GM12878 (cell line): ENCODE measurements around the gene TSSK2.

Experiments
- CBFB ChIP-seq: IDR thresholded peaks from 2 replicates; pipeline ENCODE4 v1.6.1; 2016; ENCODE audit warnings: antibody characterized with exemption, low read depth
- CEBPB ChIP-seq, 2 experiments: fragments of 150-350 bp in 1 of 2; IDR thresholded peaks; 2 replicates each; pipeline ENCODE4 v1.6.1; 2012 to 2014; ENCODE audit warnings: low read depth in 2 of 2, low read length in 2 of 2, borderline replicate concordance in 1 of 2, inconsistent platforms in 1 of 2
- PAX5 ChIP-seq: IDR thresholded peaks from 2 replicates; pipeline ENCODE4 v1.6.1; 2011; ENCODE audit warnings: low read depth, low read length, borderline replicate concordance
- POLR2A ChIP-seq: IDR thresholded peaks from 2 replicates; pipeline ENCODE4 v1.6.1; 2011; ENCODE audit warnings: low read depth, mild to moderate bottlenecking, low read length
- SPI1 ChIP-seq: IDR thresholded peaks from 2 replicates; pipeline ENCODE4 v1.6.1; 2011; ENCODE audit warnings: low read depth, mild to moderate bottlenecking, low read length, moderate library complexity, borderline replicate concordance; ENCODE audit not compliant: insufficient read depth
- SUZ12 ChIP-seq: fragments of 200-600 bp; sonication (generic); IDR thresholded peaks from one replicate; pipeline ENCODE4 v1.6.1; 2018; ENCODE audit warnings: antibody characterized with exemption, mild to moderate bottlenecking; ENCODE audit not compliant: unreplicated experiment
- TF ChIP-seq, protein P1 (sequence below), 3 experiments: IDR thresholded peaks in 2 of 3; conservative IDR thresholded peaks in 1 of 3; 2 replicates each; pipeline ENCODE4 v1.5.1; 2011; ENCODE audit warnings: low read depth in 3 of 3, low read length in 3 of 3, mild to moderate bottlenecking in 3 of 3, control low read depth in 2 of 3, moderate library complexity in 2 of 3, inconsistent platforms in 1 of 3, mixed read lengths in 1 of 3; ENCODE audit not compliant: control insufficient read depth in 2 of 3, insufficient read depth in 1 of 3; ENCODE audit errors: extremely low read depth in 1 of 3
- TF ChIP-seq, protein P2 (sequence below): IDR thresholded peaks from 2 replicates; pipeline ENCODE4 v1.6.1; 2012; ENCODE audit warnings: low read depth, low read length, improper control_type of control experiment
- TF ChIP-seq, protein P3 (sequence below): fragments of 150-350 bp; IDR thresholded peaks from 2 replicates; pipeline ENCODE4 v1.6.1; 2016; ENCODE audit warnings: low read depth, low read length

DNA sequence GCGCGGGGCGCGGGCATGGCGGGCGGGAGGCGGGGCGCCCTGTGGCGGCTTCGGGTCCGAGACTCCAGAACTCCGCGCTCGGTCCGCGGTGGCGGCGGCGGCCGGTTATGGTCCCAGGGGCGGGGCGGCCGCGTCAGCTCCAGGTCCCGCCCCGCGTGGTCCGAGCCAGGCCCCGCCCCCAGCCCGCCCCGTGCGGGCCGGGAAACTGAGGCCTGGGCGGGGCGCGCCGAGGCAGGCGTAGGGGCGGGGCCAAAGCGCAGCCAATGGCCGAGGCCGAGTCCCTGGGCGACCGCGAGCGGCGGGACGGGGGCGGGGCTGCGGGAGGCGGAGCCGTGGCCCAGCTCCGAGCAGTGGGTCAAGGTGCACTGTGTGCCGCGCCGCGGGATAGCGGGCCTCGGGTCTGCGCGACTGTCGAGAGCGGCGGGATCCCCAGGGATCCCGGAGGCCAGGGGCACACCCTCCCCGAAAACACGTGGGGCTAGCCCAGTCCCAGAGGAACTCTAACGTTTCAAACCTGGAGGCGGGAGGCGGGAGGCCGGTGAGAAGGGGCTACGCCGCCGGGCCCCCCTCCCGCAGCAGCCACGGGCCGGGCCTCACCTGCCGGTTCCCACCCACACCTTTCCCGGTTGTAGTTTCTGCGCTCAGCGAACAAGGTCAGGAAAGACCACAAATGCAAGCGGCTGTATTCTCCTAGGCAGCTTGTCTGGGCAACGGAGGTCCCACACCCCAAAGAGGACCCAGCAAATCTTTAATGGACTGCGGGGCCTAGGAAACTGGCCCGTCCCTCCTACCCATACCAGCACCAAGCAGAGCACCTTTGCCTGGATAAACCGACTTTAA is 47.8 kb downstream of the TSSK2 start, which contains the start of gene SLC25A1:
- TF ChIP-seq POLR2A (peak; percentile 59), PAX5 (no peak), CEBPB (IDR thresholded peaks at IDR 0.05; ENCODE audit: borderline replicate concordance in 1 of 2, low read depth in 2 of 2, low read length in 2 of 2) (no peak), CBFB (no peak), SPI1 (no peak), SUZ12 (no peak)
- TF ChIP-seq, protein P1, sequence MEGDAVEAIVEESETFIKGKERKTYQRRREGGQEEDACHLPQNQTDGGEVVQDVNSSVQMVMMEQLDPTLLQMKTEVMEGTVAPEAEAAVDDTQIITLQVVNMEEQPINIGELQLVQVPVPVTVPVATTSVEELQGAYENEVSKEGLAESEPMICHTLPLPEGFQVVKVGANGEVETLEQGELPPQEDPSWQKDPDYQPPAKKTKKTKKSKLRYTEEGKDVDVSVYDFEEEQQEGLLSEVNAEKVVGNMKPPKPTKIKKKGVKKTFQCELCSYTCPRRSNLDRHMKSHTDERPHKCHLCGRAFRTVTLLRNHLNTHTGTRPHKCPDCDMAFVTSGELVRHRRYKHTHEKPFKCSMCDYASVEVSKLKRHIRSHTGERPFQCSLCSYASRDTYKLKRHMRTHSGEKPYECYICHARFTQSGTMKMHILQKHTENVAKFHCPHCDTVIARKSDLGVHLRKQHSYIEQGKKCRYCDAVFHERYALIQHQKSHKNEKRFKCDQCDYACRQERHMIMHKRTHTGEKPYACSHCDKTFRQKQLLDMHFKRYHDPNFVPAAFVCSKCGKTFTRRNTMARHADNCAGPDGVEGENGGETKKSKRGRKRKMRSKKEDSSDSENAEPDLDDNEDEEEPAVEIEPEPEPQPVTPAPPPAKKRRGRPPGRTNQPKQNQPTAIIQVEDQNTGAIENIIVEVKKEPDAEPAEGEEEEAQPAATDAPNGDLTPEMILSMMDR (IDR thresholded peaks at IDR 0.05 in 2 of 3, conservative IDR thresholded peaks at IDR 0.05 in 1 of 3; ENCODE audit: control insufficient read depth in 2 of 3, extremely low read depth in 1 of 3, insufficient read depth in 1 of 3, low read depth in 3 of 3, low read length in 3 of 3), result no peak
- TF ChIP-seq, protein P2, sequence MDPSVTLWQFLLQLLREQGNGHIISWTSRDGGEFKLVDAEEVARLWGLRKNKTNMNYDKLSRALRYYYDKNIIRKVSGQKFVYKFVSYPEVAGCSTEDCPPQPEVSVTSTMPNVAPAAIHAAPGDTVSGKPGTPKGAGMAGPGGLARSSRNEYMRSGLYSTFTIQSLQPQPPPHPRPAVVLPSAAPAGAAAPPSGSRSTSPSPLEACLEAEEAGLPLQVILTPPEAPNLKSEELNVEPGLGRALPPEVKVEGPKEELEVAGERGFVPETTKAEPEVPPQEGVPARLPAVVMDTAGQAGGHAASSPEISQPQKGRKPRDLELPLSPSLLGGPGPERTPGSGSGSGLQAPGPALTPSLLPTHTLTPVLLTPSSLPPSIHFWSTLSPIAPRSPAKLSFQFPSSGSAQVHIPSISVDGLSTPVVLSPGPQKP, result no peak
- TF ChIP-seq, protein P3, sequence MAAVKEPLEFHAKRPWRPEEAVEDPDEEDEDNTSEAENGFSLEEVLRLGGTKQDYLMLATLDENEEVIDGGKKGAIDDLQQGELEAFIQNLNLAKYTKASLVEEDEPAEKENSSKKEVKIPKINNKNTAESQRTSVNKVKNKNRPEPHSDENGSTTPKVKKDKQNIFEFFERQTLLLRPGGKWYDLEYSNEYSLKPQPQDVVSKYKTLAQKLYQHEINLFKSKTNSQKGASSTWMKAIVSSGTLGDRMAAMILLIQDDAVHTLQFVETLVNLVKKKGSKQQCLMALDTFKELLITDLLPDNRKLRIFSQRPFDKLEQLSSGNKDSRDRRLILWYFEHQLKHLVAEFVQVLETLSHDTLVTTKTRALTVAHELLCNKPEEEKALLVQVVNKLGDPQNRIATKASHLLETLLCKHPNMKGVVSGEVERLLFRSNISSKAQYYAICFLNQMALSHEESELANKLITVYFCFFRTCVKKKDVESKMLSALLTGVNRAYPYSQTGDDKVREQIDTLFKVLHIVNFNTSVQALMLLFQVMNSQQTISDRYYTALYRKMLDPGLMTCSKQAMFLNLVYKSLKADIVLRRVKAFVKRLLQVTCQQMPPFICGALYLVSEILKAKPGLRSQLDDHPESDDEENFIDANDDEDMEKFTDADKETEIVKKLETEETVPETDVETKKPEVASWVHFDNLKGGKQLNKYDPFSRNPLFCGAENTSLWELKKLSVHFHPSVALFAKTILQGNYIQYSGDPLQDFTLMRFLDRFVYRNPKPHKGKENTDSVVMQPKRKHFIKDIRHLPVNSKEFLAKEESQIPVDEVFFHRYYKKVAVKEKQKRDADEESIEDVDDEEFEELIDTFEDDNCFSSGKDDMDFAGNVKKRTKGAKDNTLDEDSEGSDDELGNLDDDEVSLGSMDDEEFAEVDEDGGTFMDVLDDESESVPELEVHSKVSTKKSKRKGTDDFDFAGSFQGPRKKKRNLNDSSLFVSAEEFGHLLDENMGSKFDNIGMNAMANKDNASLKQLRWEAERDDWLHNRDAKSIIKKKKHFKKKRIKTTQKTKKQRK, result no peak
